Measurements from ENCODE around the gene EEF1AKMT3. TPM values are rescaled to one million over a fixed set of nuclear protein-coding genes. Genes with fewer than 3 reads are reported as not detected.

EEF1AKMT3 gene
- total RNA-seq, 1 donor from 2014 or later = 4.2 TPM

DNA sequence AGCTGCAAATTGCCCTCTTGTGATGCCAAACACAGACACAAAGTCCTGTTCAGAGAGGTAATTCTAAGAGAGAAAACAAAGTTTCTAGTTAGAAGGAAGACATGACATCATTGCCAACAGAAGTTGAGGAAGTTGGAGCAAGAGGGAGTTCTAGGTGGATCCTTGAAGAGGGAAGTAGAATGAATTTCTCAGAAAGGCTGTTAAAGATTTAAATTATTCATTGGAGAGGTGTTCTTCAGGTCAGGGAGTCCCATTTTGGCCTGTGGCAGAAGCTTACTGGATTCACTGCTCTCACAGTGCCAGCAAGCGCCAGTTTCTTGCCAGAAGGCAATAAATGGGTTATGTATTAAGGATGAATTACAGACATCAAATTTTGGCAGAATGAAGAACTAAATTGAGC is 25.5 kb downstream of the EEF1AKMT3 start:
- DNase-seq (ENCODE audit: low read depth) = no peak
- TF ChIP-seq, protein P1, sequence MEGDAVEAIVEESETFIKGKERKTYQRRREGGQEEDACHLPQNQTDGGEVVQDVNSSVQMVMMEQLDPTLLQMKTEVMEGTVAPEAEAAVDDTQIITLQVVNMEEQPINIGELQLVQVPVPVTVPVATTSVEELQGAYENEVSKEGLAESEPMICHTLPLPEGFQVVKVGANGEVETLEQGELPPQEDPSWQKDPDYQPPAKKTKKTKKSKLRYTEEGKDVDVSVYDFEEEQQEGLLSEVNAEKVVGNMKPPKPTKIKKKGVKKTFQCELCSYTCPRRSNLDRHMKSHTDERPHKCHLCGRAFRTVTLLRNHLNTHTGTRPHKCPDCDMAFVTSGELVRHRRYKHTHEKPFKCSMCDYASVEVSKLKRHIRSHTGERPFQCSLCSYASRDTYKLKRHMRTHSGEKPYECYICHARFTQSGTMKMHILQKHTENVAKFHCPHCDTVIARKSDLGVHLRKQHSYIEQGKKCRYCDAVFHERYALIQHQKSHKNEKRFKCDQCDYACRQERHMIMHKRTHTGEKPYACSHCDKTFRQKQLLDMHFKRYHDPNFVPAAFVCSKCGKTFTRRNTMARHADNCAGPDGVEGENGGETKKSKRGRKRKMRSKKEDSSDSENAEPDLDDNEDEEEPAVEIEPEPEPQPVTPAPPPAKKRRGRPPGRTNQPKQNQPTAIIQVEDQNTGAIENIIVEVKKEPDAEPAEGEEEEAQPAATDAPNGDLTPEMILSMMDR (conservative IDR thresholded peaks at IDR 0.05; ENCODE audit: low read depth, low read length) = no peak
- no peak overlapping the region for H3K4me3 ChIP-seq (ENCODE audit: low read depth, low read length)

DNA sequence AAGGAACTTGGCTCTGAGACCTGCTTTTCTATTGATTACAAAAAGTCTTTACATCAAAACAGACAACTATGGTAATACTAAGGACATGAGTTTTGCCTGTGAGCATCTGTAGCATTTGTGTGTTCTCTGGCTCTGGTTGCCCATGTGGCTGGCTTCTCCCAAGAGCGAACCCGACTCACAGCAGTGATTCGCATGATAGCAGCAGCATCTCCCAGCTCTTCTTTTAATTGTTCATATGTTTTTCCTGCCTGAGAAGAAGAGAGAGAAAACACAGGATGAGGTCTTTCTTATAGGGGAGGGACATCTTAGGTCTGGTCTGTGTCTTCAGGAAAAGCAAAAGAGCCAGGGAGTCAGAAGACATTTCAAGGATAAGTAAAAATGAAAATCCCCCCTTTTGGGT is 28.6 kb downstream of the EEF1AKMT3 start:
- no peak for DNase-seq (ENCODE audit: low read depth)
- TF ChIP-seq, protein P1 (conservative IDR thresholded peaks at IDR 0.05; ENCODE audit: low read depth, low read length) = no peak
- H3K4me3 ChIP-seq (ENCODE audit: low read depth, low read length) = no peak overlapping the region

DNA sequence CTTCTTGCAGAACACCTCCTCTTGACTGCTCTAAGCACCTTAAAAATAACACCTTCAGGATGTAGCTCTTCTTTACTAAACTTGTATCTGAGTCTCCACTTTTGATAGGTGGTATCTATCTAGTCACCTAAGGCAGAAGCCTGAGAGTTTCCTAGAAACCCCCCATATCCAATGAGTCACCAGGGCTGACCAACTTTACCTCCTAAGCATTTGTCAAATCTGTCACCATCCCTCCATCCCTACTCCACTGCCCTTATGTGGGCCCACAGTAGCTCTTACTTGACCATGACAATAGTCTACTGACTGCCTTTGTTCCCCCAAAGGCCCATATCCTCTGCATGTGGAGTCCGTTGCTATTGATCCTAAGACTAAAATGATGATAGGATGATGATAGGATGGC is 30.2 kb downstream of the EEF1AKMT3 start:
- no peak overlapping the region for H3K4me3 ChIP-seq (ENCODE audit: low read depth, low read length)
- TF ChIP-seq, protein P1 (conservative IDR thresholded peaks at IDR 0.05; ENCODE audit: low read depth, low read length) = no peak
- no peak for DNase-seq (ENCODE audit: low read depth)

DNA sequence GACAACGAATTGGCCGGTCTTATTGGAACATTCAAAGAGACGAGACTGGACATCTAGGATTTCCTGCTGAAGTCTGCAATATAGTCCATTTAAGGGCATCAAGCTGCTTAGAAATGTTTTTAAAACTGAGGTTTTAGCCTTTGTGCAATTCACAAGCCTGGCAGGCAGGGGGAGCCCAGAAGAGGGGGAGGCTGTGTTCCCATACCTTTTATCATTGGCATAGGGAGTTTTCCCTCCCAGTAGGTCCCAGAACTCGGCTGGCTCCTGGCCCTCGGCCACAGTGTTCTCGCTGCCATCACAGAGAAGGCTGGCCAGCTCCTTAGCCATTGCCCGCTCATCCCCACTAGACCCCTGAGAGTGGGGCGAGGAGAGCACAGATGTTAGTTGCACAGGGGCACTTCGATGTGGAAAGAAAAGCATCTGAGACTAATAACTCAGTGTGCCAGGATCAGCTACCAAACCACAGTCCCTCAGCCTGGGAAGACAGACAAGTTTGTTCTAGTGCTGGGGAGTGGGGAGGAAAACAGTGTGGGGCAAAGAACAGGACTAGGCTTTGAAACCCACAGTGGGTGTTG is 31.0 kb downstream of the EEF1AKMT3 start:
- no peak for DNase-seq (ENCODE audit: low read depth)
- no peak overlapping the region for H3K4me3 ChIP-seq (ENCODE audit: low read depth, low read length)
- TF ChIP-seq, protein P1 (conservative IDR thresholded peaks at IDR 0.05; ENCODE audit: low read depth, low read length) = peak; percentile 89

DNA sequence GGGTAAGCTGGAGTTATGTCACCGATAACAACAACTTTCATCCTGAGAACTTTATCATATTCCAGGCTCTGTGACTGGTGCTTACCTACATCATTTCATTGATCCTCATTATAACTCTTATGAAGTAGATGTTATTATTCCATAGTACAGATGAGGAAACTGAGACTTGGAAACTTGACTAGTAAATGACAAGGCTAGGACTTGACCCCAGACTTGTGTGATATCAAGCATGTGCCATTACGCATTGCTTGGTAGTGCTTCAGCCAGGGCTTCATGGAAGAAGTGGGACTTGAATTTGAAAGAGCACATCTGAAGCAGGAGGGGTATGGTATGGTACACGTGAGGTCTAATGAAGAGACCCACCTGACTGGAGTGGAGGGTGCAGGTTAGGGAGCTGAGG is 34.3 kb downstream of the EEF1AKMT3 start:
- no peak for DNase-seq (ENCODE audit: low read depth)
- H3K4me3 ChIP-seq (ENCODE audit: low read depth, low read length) = no peak overlapping the region
- TF ChIP-seq, protein P1 (conservative IDR thresholded peaks at IDR 0.05; ENCODE audit: low read depth, low read length) = no peak

DNA sequence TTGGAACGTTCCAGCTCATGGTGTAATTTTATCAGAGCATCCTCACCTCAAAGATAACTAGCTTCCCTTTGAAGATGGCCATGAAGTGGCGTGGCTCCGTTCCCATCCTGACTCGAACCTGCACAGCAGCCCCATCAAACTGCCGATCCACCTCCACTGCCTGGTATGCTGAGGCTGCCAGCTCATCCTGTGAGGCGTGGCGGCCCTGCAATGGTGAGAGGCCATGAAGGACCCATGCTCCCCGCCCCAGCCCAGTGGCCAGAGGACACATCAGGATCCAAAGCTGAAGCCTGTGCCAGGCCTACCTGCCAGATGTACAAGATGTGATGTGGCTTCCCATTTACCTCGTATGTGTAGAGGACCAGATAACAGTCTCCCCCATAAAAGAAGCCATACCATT is 34.9 kb downstream of the EEF1AKMT3 start:
- H3K4me3 ChIP-seq (ENCODE audit: low read depth, low read length) = no peak overlapping the region
- no peak for DNase-seq (ENCODE audit: low read depth)
- TF ChIP-seq, protein P1 (conservative IDR thresholded peaks at IDR 0.05; ENCODE audit: low read depth, low read length) = no peak

DNA sequence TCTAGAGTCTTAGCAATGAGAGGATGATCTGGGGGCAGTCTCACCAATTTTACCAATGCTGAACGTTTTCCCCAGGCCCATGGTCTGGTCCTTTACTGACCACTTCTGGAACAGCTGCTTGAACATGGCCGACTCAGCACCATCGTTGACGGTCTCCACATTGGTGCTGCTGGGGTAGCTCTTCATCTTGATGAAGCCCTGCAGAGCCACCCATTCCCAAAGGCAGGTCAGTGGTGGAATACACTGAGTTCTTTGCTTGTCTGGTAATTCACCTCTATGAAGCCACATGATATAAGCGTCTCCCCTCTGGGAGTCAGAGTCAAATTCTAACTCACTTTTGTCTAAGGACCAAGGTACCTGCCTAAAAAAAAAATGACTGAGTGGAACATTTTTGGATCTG is 35.9 kb downstream of the EEF1AKMT3 start:
- TF ChIP-seq, protein P1 (conservative IDR thresholded peaks at IDR 0.05; ENCODE audit: low read depth, low read length) = no peak
- DNase-seq (ENCODE audit: low read depth) = no peak
- no peak overlapping the region for H3K4me3 ChIP-seq (ENCODE audit: low read depth, low read length)

All from epithelial cell of proximal tubule (primary cell).